C4-2B (cell line): ENCODE measurements around the gene ACYP1.

Experiments
- H3K27ac ChIP-seq: fragments of 450-650 bp; 2 replicates; pipeline ENCODE4 v1.5.1; 2017
- CTCF ChIP-seq: fragments of 450-650 bp; conservative IDR thresholded peaks from 2 replicates; pipeline ENCODE4 v1.5.1; 2017; ENCODE audit warnings: mild to moderate bottlenecking
- ZFX ChIP-seq: fragments of 450-650 bp; IDR thresholded peaks from 2 replicates; pipeline ENCODE4 v1.6.1; 2017

Gene ACYP1

GRCh38 chr14:75042035-75042434 lies 21.8 kb downstream of the ACYP1 start:
- TF ChIP-seq CTCF = no peak
- no peak for TF ChIP-seq ZFX
- H3K27ac ChIP-seq = no peak overlapping the region

GRCh38 chr14:75041613-75042012 lies 22.2 kb downstream of the ACYP1 start:
- H3K27ac ChIP-seq = no peak overlapping the region
- TF ChIP-seq ZFX (no peak), CTCF (no peak)

GRCh38 chr14:75040959-75041358 lies 22.9 kb downstream of the ACYP1 start:
- H3K27ac ChIP-seq = no peak overlapping the region

GRCh38 chr14:75040507-75040906 lies 23.3 kb downstream of the ACYP1 start:
- H3K27ac ChIP-seq = no peak overlapping the region
- no peak for TF ChIP-seq CTCF
- TF ChIP-seq ZFX = no peak

More at GRCh38 chr14:75040959-75041358, 22.9 kb downstream of the ACYP1 start:
- TF ChIP-seq ZFX (no peak), CTCF (no peak)

- no peak overlapping the region for H3K27ac ChIP-seq
- TF ChIP-seq CTCF = no peak
- TF ChIP-seq ZFX = no peak
Observed at GRCh38 chr14:75032939-75033338, 30.9 kb downstream of the ACYP1 start.

DNA sequence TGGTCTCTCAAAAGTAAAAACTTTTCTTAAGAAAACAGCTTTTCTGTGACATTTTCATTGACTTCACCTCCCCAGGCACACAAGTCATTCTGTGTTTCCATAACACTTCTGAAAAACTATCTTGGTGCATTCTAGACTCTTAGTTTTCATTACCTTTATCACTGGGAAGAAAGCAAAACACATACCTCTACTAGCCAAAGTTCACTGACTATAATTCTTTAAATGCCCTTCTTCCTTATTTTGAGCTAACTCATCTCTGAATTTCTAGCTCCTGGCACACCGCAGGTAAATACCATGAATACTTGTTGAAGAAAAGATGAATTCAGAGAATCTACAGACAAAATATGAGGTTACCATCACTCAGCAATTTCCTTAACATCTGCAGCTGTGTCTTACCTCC lies 33.7 kb downstream of the ACYP1 start:
- H3K27ac ChIP-seq = no peak overlapping the region
- no peak for TF ChIP-seq ZFX
- no peak for TF ChIP-seq CTCF

- no peak for TF ChIP-seq ZFX
- no peak for TF ChIP-seq CTCF
- H3K27ac ChIP-seq = no peak overlapping the region
Observed at GRCh38 chr14:75025876-75026275, 37.9 kb downstream of the ACYP1 start.
